ENCODE data around the gene ATE1. TPM values are rescaled to one million over a fixed set of nuclear protein-coding genes. Genes with fewer than 3 reads are reported as not detected.
"Not testable (repeated sequence)": the region's sequence is repeated elsewhere in the genome, so short reads cannot be mapped to it uniquely, and the experiment has no call there.

ATE1 gene
- total and polyA plus RNA-seq, 2 experiments from 2014 or later, result 16.9 to 48.9 TPM

GRCh38 chr10:121935702-121936101, 7.9 kb upstream of the ATE1 start:
- DNase-seq (ENCODE audit: low spot score), result peak; percentile 73

GRCh38 chr10:121930268-121931085, 2.6 kb upstream of the ATE1 start:
- not testable (repeated sequence) for H3K36me3 ChIP-seq (replicated peaks; ENCODE audit: insufficient read depth, low read depth); H3K9me3 ChIP-seq (ENCODE audit: low read depth); DNase-seq (ENCODE audit: low spot score); H3K9me2 ChIP-seq (replicated peaks; ENCODE audit: insufficient read depth); H3K27me3 ChIP-seq; H3K4me3 ChIP-seq; H4K20me1 ChIP-seq (ENCODE audit: insufficient read depth, poor library complexity, severe bottlenecking); H2AFZ ChIP-seq
- H3K79me2 ChIP-seq, result peaks cover 26% of the 10 kb centered on the region
- H3K27ac ChIP-seq, result peak overlapping the region; percentile 100
- WGBS (ENCODE audit: low lambda C conversion rate, missing lambda C conversion rate), result 36% methylated on average over 11 of the region's 11 CpGs
- H3K4me2 ChIP-seq, result peak overlapping the region; percentile 86
- H3K4me1 ChIP-seq (ENCODE audit: insufficient read depth), result peaks cover 38% of the 10 kb centered on the region

More at GRCh38 chr10:121935702-121936101, 7.9 kb upstream of the ATE1 start:
- Histone ChIP-seq H4K20me1 (ENCODE audit: insufficient read depth, poor library complexity, severe bottlenecking) (no peaks in the 10 kb centered on the region), H3K27me3 (no peaks in the 10 kb centered on the region), H3K27ac (peak overlapping the region; percentile 80), H3K79me2 (no peaks in the 10 kb centered on the region), H3K4me2 (peak overlapping the region; percentile 33), H3K36me3 (replicated peaks; ENCODE audit: insufficient read depth, low read depth) (no peaks in the 10 kb centered on the region), H3K9me2 (replicated peaks; ENCODE audit: insufficient read depth) (no peaks in the 10 kb centered on the region), H2AFZ (no peak overlapping the region), H3K4me3 (no peak overlapping the region), H3K9me3 (ENCODE audit: low read depth) (peaks cover 4% of the 10 kb centered on the region), H3K4me1 (ENCODE audit: insufficient read depth) (peaks cover 20% of the 10 kb centered on the region)
- TF ChIP-seq CTCF (IDR thresholded peaks at IDR 0.05; ENCODE audit: poor library complexity) (no peak), EZH2 (IDR thresholded peaks at IDR 0.05; ENCODE audit: borderline replicate concordance) (no peak), EZH2phosphoT487 (IDR thresholded peaks at IDR 0.05; ENCODE audit: low read depth, severe bottlenecking, unreplicated experiment) (no peak)
- 27% methylated on average over 7 of the region's 7 CpGs for WGBS (ENCODE audit: low lambda C conversion rate, missing lambda C conversion rate)

GRCh38 chr10:121929585-121930267, 1.9 kb upstream of the ATE1 start:
- peak overlapping the region; percentile 100 for H3K27ac ChIP-seq
- H3K4me2 ChIP-seq, result peak overlapping the region; percentile 86
- H3K9me3 ChIP-seq (ENCODE audit: low read depth); DNase-seq (ENCODE audit: low spot score); H3K4me3 ChIP-seq; H4K20me1 ChIP-seq (ENCODE audit: insufficient read depth, poor library complexity, severe bottlenecking); H3K27me3 ChIP-seq; H3K9me2 ChIP-seq (replicated peaks; ENCODE audit: insufficient read depth); H3K36me3 ChIP-seq (replicated peaks; ENCODE audit: insufficient read depth, low read depth); H2AFZ ChIP-seq: not testable (repeated sequence)
- H3K4me1 ChIP-seq (ENCODE audit: insufficient read depth), result peaks cover 34% of the 10 kb centered on the region
- H3K79me2 ChIP-seq, result peaks cover 34% of the 10 kb centered on the region
- 50% methylated on average over 14 of the region's 14 CpGs for WGBS (ENCODE audit: low lambda C conversion rate, missing lambda C conversion rate)

- Histone ChIP-seq H3K4me2 (peak overlapping the region; percentile 86), H3K9me3 (ENCODE audit: low read depth) (peaks cover 4% of the 10 kb centered on the region), H2AFZ (peak overlapping the region; percentile 82), H3K4me1 (ENCODE audit: insufficient read depth) (peaks cover 34% of the 10 kb centered on the region), H3K27ac (peak overlapping the region; percentile 100), H4K20me1 (ENCODE audit: insufficient read depth, poor library complexity, severe bottlenecking) (no peaks in the 10 kb centered on the region), H3K36me3 (replicated peaks; ENCODE audit: insufficient read depth, low read depth) (no peaks in the 10 kb centered on the region), H3K27me3 (no peaks in the 10 kb centered on the region), H3K79me2 (peaks cover 46% of the 10 kb centered on the region), H3K4me3 (peak overlapping the region; percentile 59), H3K9me2 (replicated peaks; ENCODE audit: insufficient read depth) (no peaks in the 10 kb centered on the region)
- 15% methylated on average over 17 of the region's 20 CpGs for WGBS (ENCODE audit: low lambda C conversion rate, missing lambda C conversion rate)
- TF ChIP-seq EZH2 (IDR thresholded peaks at IDR 0.05; ENCODE audit: borderline replicate concordance) (no peak), CTCF (IDR thresholded peaks at IDR 0.05; ENCODE audit: poor library complexity) (no peak), EZH2phosphoT487 (IDR thresholded peaks at IDR 0.05; ENCODE audit: low read depth, severe bottlenecking, unreplicated experiment) (no peak)
- no peak for DNase-seq (ENCODE audit: low spot score)
Observed at GRCh38 chr10:121928528-121928884, 675 bp upstream of the ATE1 start.

All from hepatocyte (in vitro differentiated cells).